ENCODE data around the gene EXOC1.

The EXOC1 gene

GRCh38 chr4:55851885-55852284, 1.6 kb upstream of the EXOC1 start:
- no peak for DNase-seq (ENCODE audit: low read depth, low spot score)

GRCh38 chr4:55854129-55854528, 681 bp downstream of the EXOC1 start:
- DNase-seq (ENCODE audit: low read depth, low spot score): no peak

GRCh38 chr4:55857586-55857985, 4.1 kb downstream of the EXOC1 start:
- DNase-seq (ENCODE audit: low read depth, low spot score): no peak

- no peak for DNase-seq (ENCODE audit: low read depth, low spot score)
These were observed 6.3 kb downstream of the EXOC1 start for GRCh38 chr4:55859711-55860110.

- no peak for DNase-seq (ENCODE audit: low read depth, low spot score)
These were observed 11.3 kb downstream of the EXOC1 start for GRCh38 chr4:55864577-55865223.

- no peak for DNase-seq (ENCODE audit: low read depth, low spot score)
These were observed 11.9 kb downstream of the EXOC1 start for GRCh38 chr4:55865228-55865806.

GRCh38 chr4:55866290-55866907, 13.0 kb downstream of the EXOC1 start:
- DNase-seq (ENCODE audit: low read depth, low spot score): no peak

- DNase-seq (ENCODE audit: low read depth, low spot score): no peak
These were observed 13.6 kb downstream of the EXOC1 start for GRCh38 chr4:55866973-55867574.

- no peak for DNase-seq (ENCODE audit: low read depth, low spot score)
These were observed 15.2 kb downstream of the EXOC1 start for GRCh38 chr4:55868581-55869090.

- no peak for DNase-seq (ENCODE audit: low read depth, low spot score)
These were observed 17.9 kb downstream of the EXOC1 start for GRCh38 chr4:55871299-55871800.

- no peak for DNase-seq (ENCODE audit: low read depth, low spot score)
These were observed 21.4 kb downstream of the EXOC1 start for GRCh38 chr4:55874831-55875230.

GRCh38 chr4:55876387-55876786, 22.9 kb downstream of the EXOC1 start:
- no peak for DNase-seq (ENCODE audit: low read depth, low spot score)

GRCh38 chr4:55879224-55879623, 25.8 kb downstream of the EXOC1 start:
- no peak for DNase-seq (ENCODE audit: low read depth, low spot score)

- no peak for DNase-seq (ENCODE audit: low read depth, low spot score)
These were observed 27.3 kb downstream of the EXOC1 start for GRCh38 chr4:55880652-55881280.

- no peak for DNase-seq (ENCODE audit: low read depth, low spot score)
These were observed 30.8 kb downstream of the EXOC1 start for GRCh38 chr4:55884093-55884850.

- no peak for DNase-seq (ENCODE audit: low read depth, low spot score)
These were observed 31.4 kb downstream of the EXOC1 start for GRCh38 chr4:55884851-55885219.

- no peak for DNase-seq (ENCODE audit: low read depth, low spot score)
These were observed 34.1 kb downstream of the EXOC1 start for GRCh38 chr4:55887594-55887993.

GRCh38 chr4:55892156-55892555, 38.7 kb downstream of the EXOC1 start:
- DNase-seq (ENCODE audit: low read depth, low spot score): no peak

- DNase-seq (ENCODE audit: low read depth, low spot score): no peak
These were observed 43.2 kb downstream of the EXOC1 start for GRCh38 chr4:55896622-55897021.

- no peak for DNase-seq (ENCODE audit: low read depth, low spot score)
These were observed 49.2 kb downstream of the EXOC1 start for GRCh38 chr4:55902677-55903076.

- DNase-seq (ENCODE audit: low read depth, low spot score): no peak
These were observed 50.1 kb downstream of the EXOC1 start for GRCh38 chr4:55903577-55903976.
